Kidney glomerular epithelial cell (primary cell): ENCODE results near the gene SEZ6.

Experiments used
- DNase-seq: peaks from one replicate; lab custom pipeline; 2025; lab: John Stamatoyannopoulos, UW

Gene SEZ6

DNA sequence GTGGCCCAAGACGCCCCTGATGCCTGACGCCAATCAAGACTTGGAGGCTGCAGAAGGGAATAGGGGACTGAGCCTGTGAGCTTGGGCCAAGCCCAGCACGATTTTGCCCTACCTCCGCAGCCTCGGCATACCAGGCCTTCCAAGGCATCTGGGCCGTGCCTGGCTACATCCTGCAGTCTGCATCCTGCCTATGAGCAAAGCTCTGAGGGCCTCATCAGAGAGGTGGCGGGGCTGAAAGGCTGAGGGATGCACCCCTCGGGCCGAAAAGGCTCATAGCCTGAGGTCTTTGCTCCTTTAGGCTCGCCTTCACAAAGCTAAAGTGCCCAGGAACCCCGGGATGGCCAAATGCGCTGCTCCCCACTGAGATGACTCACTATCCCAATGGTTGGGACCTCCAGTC is 2.5 kb downstream of the SEZ6 start:
- DNase-seq: no peak

DNA sequence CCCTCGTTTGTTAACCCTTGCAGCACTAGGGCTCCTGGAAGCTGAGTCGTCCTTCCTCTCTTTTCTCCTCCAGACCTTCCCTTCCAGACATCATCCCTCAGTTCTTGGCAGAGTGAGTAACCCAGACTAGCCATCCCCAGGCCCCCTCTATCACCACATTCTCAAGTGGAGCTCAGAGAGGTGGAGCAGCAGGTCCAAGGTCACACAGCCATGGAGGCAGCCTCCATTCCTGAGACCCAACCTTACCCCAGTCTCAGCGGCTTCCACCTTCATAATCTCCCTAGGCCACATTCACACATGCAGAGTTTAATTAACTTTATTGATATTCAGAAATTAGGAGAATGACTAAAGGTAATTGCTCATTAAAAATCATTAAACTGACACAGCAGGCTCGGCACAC is 3.0 kb downstream of the SEZ6 start:
- no peak for DNase-seq

- no peak for DNase-seq
Measured at GRCh38 chr17:29000973-29001372, 4.9 kb downstream of the SEZ6 start.

DNA sequence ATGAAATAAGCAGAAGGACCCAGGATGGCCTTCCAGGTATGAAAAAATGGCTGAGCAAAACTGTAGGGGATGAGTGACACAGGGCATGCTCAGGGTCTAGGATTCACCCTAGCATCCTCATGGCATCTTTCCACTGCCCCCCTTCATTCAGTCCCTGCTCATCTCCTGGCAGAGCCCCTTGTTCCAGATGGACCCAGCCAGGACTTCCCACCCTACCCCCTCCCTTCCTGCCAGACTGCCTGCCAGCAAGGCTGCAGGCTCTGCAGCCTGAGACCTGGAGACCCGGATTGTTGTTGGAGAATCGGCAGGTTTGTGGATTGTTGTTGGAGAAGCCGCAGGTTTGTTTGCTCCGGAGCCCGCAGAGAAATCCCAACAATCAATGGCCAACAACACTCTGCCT is 6.6 kb downstream of the SEZ6 start:
- no peak for DNase-seq

- DNase-seq: no peak
Measured at GRCh38 chr17:28997806-28998205, 8.0 kb downstream of the SEZ6 start.

- no peak for DNase-seq
Measured at GRCh38 chr17:28996554-28997096, 9.2 kb downstream of the SEZ6 start.

- no peak for DNase-seq
Measured at GRCh38 chr17:28993645-28994426, 12.0 kb downstream of the SEZ6 start.

DNA sequence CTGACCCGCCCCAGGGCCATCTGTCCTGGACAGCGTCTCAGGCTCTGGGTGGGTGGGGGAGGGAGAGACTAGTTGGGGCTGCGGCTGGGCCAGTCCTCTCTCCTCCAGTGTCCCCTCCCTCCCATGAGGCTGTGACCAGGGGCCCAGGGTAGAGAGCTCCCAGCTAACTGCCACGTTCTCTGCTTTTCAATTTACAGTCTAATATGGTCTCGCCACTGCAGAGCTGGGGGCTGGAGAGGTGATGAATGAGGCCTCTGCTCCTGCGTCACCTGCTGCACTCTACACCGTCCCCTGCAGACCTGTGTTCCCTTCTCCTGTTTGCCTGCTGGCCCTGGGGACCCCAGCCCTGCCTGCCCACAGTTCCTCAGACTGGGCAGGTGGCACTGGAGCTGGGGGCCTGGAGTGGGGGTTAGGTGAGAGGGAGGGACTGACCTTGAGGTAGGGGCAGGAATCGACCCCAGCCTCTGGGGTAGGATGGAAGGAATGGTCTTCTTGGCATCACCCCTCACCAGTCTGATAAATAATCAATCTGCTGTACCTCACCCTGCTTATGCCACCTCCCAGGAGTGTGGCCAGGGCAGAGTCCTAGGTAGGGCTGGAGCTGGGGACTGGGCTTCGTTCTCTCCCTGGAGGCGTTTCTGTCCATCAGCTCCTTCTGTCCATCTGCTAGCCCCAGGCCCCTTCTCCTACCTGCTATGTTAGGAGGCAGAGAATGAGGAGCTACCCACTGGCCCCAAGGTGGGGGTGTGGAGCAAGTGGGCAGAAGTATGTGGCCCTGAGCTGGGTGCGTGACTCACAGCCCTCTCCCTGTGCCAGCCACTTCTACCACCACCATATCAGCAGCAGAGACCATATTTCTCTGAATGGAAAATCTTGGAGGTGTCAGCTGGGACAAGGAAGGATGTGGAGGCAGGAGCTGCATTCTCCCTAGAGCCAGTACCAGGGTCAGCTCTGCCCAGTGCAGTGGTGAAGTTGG is 12.9 kb downstream of the SEZ6 start:
- peak; percentile 2 for DNase-seq

DNA sequence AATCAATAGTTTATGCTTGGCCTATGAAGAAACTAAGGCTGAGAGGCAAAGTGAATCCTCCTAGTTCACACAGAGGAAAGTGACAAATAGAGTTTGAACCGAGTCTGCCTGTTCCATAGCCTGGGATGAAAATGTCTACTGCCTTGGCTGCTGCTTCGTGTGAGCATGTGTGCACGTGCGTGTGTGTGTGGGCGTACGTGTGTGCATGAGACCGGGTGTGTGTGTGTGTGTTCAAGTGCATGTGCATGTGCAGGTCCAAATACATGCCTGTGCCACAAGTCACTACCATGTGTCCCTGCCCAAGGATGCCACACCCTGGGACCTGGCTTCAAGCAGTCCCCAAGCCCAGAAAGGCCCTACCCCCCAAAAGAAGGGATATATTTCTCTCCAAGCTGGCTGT is 13.6 kb downstream of the SEZ6 start:
- no peak for DNase-seq

DNA sequence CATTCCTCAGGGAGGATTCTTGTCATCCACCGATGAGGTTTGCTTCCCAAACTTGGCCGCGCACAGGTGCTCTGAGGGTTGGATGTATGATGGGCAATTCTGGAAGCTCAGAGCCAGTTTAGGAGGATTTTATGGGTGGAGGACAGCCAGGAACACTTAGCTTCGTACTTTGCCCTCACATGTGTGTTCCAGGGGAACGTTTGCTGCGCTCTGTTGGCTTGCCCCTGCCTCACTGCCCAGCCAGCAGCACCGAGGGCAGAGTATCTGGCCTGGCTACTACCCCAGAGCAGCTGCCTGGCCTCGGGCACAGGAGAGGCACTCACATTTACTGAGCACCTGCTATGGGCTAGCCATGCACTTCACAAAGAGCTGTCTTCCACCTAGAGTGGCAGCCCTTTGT is 14.1 kb downstream of the SEZ6 start:
- no peak for DNase-seq

DNA sequence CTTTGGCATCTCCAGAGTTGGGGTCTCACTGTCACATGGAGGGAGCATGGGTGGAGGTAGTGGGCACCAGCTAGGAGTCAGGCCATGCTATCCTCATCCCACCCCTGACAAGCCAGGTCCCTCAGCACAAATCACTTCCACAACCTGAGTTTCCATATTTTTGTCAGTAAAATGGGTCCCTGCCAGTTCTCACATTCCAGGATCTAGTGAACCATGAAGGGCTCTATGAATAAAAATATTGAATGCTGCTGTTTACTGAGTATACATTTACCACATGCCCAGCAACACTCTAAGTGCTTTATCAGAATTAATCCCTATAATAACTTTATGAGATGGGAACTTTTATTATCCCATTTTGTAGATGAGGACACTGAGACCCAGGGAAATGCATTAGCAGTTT is 16.8 kb downstream of the SEZ6 start:
- DNase-seq: peak; percentile 25

DNA sequence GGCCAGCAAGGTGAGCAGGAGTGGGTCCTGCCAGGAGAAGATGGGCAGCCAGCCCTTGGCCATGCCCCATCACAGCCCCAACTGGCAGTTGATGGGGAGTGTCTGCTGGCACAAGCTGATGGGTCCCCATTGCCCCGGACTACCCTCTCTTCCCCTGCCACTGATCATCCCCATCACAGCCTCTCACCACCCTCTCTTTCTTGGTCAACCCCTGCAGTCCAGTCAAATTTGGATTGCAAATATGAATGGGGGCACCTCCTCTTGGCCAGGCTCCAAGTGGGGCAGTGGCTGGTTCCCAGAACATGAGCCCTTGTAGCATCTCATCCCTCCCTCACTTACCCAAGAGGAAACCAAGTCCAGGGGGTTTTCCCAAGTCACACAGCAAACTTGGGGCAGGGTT is 17.4 kb downstream of the SEZ6 start:
- DNase-seq: no peak

- no peak for DNase-seq
Measured at GRCh38 chr17:28986714-28987655, 18.8 kb downstream of the SEZ6 start.

DNA sequence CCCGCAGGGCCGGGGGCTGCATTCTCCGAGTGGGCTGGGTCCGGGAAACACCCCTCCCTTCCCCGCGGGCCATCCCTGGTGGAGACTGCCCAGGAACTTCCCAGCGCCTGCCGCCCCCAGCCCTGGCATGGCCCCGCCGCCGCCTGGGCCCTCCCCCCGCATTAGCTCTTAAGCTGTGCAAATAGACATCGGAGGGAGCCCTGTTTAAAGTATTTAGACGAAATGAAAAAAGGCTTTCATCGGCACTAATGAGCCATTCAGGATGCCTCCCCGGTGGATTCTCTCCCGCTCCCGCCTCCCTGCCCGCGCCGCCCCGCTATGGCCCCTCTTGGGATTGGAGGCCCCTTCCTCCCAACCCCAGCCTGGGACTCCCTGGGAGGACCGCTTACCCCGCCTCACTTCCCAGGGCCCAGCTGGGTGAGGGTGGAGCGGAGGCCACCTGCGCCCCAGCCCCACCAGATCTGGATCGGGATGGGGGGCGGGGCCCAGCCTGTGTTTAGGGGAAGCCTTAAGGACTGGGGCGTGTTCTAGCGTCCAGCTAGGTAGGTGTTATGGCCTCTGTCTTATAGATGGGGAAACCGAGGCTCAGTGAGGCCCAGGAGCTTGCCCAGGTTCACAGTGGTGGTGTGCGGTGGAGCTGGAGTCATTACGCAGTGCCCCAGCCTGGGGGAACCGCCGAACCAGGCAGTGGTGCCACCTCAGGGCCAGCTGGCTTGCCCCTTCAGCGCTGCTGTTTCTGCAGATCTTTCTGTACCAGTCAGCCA is 19.7 kb downstream of the SEZ6 start:
- DNase-seq: no peak

DNA sequence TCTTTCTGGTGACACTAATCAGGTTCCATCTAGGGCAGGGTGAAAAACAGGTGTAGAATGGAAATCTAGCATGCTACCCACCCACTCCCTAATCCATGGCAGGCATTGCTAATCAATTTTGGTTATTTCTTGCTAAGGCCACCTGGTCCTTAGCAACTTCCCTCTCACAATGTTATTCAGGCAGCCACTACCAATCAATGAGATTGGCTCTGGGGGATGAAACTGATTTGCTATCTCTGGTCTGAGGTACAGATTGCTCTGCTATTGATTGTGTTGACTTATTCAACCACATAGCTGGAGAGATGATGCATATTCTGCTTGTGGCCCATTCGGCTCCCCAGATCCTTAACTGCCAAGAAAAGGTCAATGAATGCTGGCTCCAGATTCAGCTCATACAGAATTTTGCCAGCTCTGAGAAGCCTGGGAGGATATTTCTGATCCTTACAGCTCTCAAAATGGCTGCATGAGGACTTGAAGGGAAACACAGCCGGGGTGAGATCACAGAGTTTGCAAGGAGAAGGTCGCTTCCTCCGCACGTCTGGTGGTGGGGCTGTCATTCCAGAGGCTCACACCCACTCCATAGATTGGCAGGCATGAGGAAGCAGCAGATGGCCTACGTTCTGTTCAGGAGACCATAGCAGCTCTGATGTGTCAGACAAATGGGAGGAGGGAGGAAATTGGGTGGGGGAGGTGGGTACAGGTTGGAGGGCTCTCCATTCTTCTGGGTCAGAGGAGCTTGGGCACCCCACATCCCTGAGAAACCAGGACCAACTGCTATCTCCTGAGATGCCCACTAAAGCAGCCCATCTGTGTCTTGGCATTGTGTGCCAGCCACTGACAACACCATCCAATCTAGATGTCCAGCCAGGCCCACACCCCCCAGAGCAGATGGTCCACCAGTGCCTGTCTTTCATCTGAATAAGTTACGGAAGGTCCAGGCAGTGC is 22.3 kb downstream of the SEZ6 start:
- peak; percentile 9 for DNase-seq

- no peak for DNase-seq
Measured at GRCh38 chr17:28982131-28982793, 23.6 kb downstream of the SEZ6 start.

DNA sequence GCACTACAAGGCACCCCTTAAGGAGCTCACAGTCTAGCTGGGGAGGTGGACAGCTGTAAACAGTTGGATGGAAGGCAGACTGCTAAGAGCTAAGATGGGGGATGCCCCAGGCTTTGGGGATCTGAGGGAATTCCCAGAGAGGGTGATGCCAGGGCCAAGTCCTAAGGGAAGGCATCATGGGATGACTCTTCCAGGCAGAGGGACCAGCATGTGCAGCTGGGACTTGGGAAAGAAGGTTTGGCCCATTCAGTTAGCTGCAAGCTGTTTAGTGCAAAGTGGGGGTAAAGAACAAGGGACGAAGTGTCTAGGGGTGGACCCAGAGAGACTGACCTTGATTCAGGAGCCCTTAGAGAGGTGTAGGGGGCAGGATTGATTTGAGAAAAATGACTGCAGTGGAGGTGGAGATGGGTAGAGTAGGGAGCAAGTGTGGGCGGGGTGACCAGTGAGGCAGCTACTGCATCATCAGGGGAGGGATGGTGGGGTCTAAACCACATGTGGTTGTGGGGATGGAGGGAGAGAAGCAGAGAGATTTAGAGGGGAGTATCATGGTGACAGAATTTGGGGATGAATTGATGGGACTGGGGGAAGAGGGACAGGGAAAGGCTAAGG is 27.4 kb downstream of the SEZ6 start:
- no peak for DNase-seq

GRCh38 chr17:28977659-28978355 is 28.0 kb downstream of the SEZ6 start:
- no peak for DNase-seq
